Gastrocnemius medialis (tissue), 4 donors: ENCODE measurements around the gene PRR15.

Experiments
- CTCF ChIP-seq, 5 experiments: fragments of 450-650 bp in 3 of 5; fragments of 200-600 bp in 2 of 5; sonication (generic) in 2 of 5; IDR thresholded peaks in 4 of 5; conservative IDR thresholded peaks in 1 of 5; 1 replicate in 4 of 5; 2 replicates in 1 of 5; pipeline ENCODE4 v1.5.1; 2016 to 2019; ENCODE audit warnings: antibody characterized with exemption in 5 of 5, mild to moderate bottlenecking in 3 of 5, moderate library complexity in 3 of 5
- POLR2A ChIP-seq, 2 donors: fragments of 450-650 bp; IDR thresholded peaks; one replicate each; pipeline ENCODE4 v1.6.1; 2017; ENCODE audit warnings: antibody characterized with exemption in 2 of 2, mild to moderate bottlenecking in 2 of 2, moderate library complexity in 2 of 2

- TF ChIP-seq CTCF (IDR thresholded peaks at IDR 0.05 in 4 of 5, conservative IDR thresholded peaks at IDR 0.05 in 1 of 5), result no peak
- no peak for TF ChIP-seq POLR2A (IDR thresholded peaks at IDR 0.05)
Measured at GRCh38 chr7:29614229-29614628, 50.6 kb downstream of the PRR15 start.
